SK-N-SH (cell line): ENCODE measurements around the gene COMMD3. TPM values are rescaled to one million over a fixed set of nuclear protein-coding genes. Genes with fewer than 3 reads are reported as not detected.

ENCODE experiments used
- CTCF ChIA-PET: fragments of 300-600, 350-600 bp; formaldehyde crosslinking; extraction: SDS; loops from one replicate; lab custom pipeline; 2021; lab: Yijun Ruan, JAX
- POLR2A ChIA-PET: fragments of 350-600 bp; sonication (Branson Sonifier 250); formaldehyde crosslinking; extraction: SDS; loops from one replicate; lab custom pipeline; 2020; ENCODE audit warnings: antibody characterized with exemption, inconsistent platforms; lab: Yijun Ruan, JAX
- DNase-seq: peaks from one replicate; pipeline ENCODE4 v3.0.0; 2012
- H2AFZ ChIP-seq: fragments of 200-600 bp; sonication (generic); 2 replicates; pipeline ENCODE4 v1.8.1; 2016; ENCODE audit warnings: antibody characterized with exemption, mild to moderate bottlenecking, low read depth
- H3F3A ChIP-seq: fragments of 200-600 bp; sonication (generic); replicated peaks from 2 replicates; pipeline ENCODE3; 2016; ENCODE audit warnings: antibody characterized with exemption, mild to moderate bottlenecking; ENCODE audit not compliant: insufficient read depth
- H3K27ac ChIP-seq, 2 experiments: fragments of 200-500 bp in 1 of 2; fragments of 200-600 bp in 1 of 2; sonication (Bioruptor generic) in 1 of 2; sonication (generic), shearing (Covaris generic) in 1 of 2; 2 replicates each; pipeline versions ENCODE4 v1.5.1 to v1.6.1; 2014 to 2016; ENCODE audit warnings: low read depth in 2 of 2, inconsistent platforms in 1 of 2, low read length in 1 of 2, mild to moderate bottlenecking in 1 of 2, mixed read lengths in 1 of 2
- H3K27me3 ChIP-seq: fragments of 200-600 bp; sonication (generic), shearing (Covaris generic); 2 replicates; pipeline ENCODE4 v1.6.1; 2016; ENCODE audit warnings: mixed run types; ENCODE audit not compliant: insufficient read depth
- H3K36me3 ChIP-seq, 2 experiments: fragments of 200-500 bp in 1 of 2; fragments of 200-600 bp in 1 of 2; sonication (Bioruptor generic) in 1 of 2; sonication (generic) in 1 of 2; replicated peaks in 1 of 2; 2 replicates each; pipeline versions ENCODE3 to v1.5.1; 2014 to 2016; ENCODE audit warnings: low read length in 1 of 2, mild to moderate bottlenecking in 1 of 2; ENCODE audit not compliant: insufficient read depth in 2 of 2, control insufficient read depth in 1 of 2
- H3K4me1 ChIP-seq, 2 experiments: fragments of 200-500 bp in 1 of 2; fragments of 200-600 bp in 1 of 2; sonication (Bioruptor generic) in 1 of 2; sonication (generic), shearing (Covaris generic) in 1 of 2; 2 replicates each; pipeline versions ENCODE4 v1.5.1 to v1.6.1; 2014 to 2016; ENCODE audit warnings: low read depth in 1 of 2, low read length in 1 of 2, mixed run types in 1 of 2; ENCODE audit not compliant: insufficient read depth in 2 of 2, control insufficient read depth in 1 of 2
- H3K4me2 ChIP-seq: fragments of 200-600 bp; sonication (generic), shearing (Covaris generic); 2 replicates; pipeline ENCODE4 v1.6.1; 2017; ENCODE audit warnings: mixed run types
- H3K4me3 ChIP-seq, 2 experiments: fragments of 200-500 bp in 1 of 2; fragments of 200-600 bp in 1 of 2; sonication (Bioruptor generic) in 1 of 2; sonication (generic), shearing (Covaris generic) in 1 of 2; 2 replicates each; pipeline versions ENCODE4 v1.5.1 to v1.8.1; 2014 to 2016; ENCODE audit warnings: low read depth in 2 of 2, inconsistent platforms in 1 of 2, low read length in 1 of 2, mild to moderate bottlenecking in 1 of 2, mixed read lengths in 1 of 2, moderate library complexity in 1 of 2
- H3K79me2 ChIP-seq: fragments of 200-600 bp; sonication (generic); 2 replicates; pipeline ENCODE4 v1.8.1; 2017; ENCODE audit warnings: mild to moderate bottlenecking; ENCODE audit not compliant: insufficient read depth
- H3K9ac ChIP-seq: fragments of 200-600 bp; sonication (generic); 2 replicates; pipeline ENCODE4 v1.6.1; 2017; ENCODE audit warnings: mixed run types
- H3K9me2 ChIP-seq: fragments of 200-600 bp; sonication (generic); 2 replicates; pipeline ENCODE4 v1.6.1; 2017; ENCODE audit warnings: mixed run types
- H3K9me3 ChIP-seq: fragments of 200-600 bp; sonication (generic); 2 replicates; pipeline ENCODE4 v1.6.1; 2017; ENCODE audit warnings: mixed run types, mild to moderate bottlenecking, moderate library complexity
- H4K20me1 ChIP-seq: fragments of 200-600 bp; sonication (generic); 2 replicates; pipeline ENCODE4 v1.6.1; 2017; ENCODE audit warnings: mild to moderate bottlenecking, mixed run types; ENCODE audit not compliant: insufficient read depth
- CHD2 ChIP-seq: fragments of 150-350 bp; IDR thresholded peaks from 2 replicates; pipeline ENCODE4 v1.6.1; 2018; ENCODE audit warnings: low read length; ENCODE audit not compliant: partially characterized antibody
- ELF1 ChIP-seq: IDR thresholded peaks from 2 replicates; pipeline ENCODE4 v1.4.0; 2012
- FOXJ3 ChIP-seq: sonication (generic); formaldehyde crosslinking; IDR thresholded peaks from 2 replicates; pipeline ENCODE4 v1.5.1; 2020; ENCODE audit warnings: mild to moderate bottlenecking, missing genetic modification reagents
- GABPA ChIP-seq: IDR thresholded peaks from 2 replicates; pipeline ENCODE4 v1.4.0; 2012; ENCODE audit warnings: low read depth, mild to moderate bottlenecking
- GATA2 ChIP-seq: sonication (generic); formaldehyde crosslinking; IDR thresholded peaks from 2 replicates; pipeline ENCODE4 v1.5.0; 2020; ENCODE audit warnings: mild to moderate bottlenecking, missing genetic modification reagents
- MEF2A ChIP-seq: IDR thresholded peaks from 2 replicates; pipeline ENCODE4 v1.4.0; 2012; ENCODE audit warnings: low read depth, borderline replicate concordance
- MXI1 ChIP-seq: IDR thresholded peaks from 2 replicates; pipeline ENCODE4 v1.6.1; 2012; ENCODE audit warnings: mild to moderate bottlenecking, low read depth, low read length, improper control_type of control experiment
- NFIC ChIP-seq: IDR thresholded peaks from 2 replicates; pipeline ENCODE4 v1.4.0; 2012; ENCODE audit warnings: borderline replicate concordance
- NRF1 ChIP-seq: IDR thresholded peaks from 2 replicates; pipeline ENCODE4 v1.6.1; 2012; ENCODE audit warnings: low read depth, mild to moderate bottlenecking, low read length
- POLR2AphosphoS5 ChIP-seq: IDR thresholded peaks from 2 replicates; pipeline ENCODE4 v1.6.1; 2012; ENCODE audit warnings: low read depth, low read length
- RFX5 ChIP-seq: IDR thresholded peaks from 2 replicates; pipeline ENCODE4 v1.6.1; 2012; ENCODE audit warnings: mild to moderate bottlenecking, improper control_type of control experiment, low read length
- SMC3 ChIP-seq: IDR thresholded peaks from 2 replicates; pipeline ENCODE4 v1.6.1; 2012; ENCODE audit warnings: low read depth, low read length, improper control_type of control experiment
- TAF1 ChIP-seq: IDR thresholded peaks from 2 replicates; pipeline ENCODE4 v1.6.1; 2012; ENCODE audit warnings: low read depth, mild to moderate bottlenecking, low read length, moderate library complexity, borderline replicate concordance
- TCF12 ChIP-seq: IDR thresholded peaks from 2 replicates; pipeline ENCODE4 v1.4.0; 2012
- USF1 ChIP-seq: IDR thresholded peaks from 2 replicates; pipeline ENCODE4 v1.4.0; 2012; ENCODE audit warnings: low read depth, borderline replicate concordance
- USF2 ChIP-seq: fragments of 150-350 bp; IDR thresholded peaks from 2 replicates; pipeline ENCODE4 v1.6.1; 2017; ENCODE audit warnings: antibody characterized with exemption, low read length, low read depth, borderline replicate concordance
- YY1 ChIP-seq: IDR thresholded peaks from 2 replicates; pipeline ENCODE4 v1.4.0; 2012; ENCODE audit warnings: low read depth, mild to moderate bottlenecking
- WGBS: methylation state at CpG from one replicate; pipeline ENCODE4 v1.1.6; 2017; ENCODE audit warnings: low lambda C conversion rate; 5-methylcytosine and 5-hydroxymethylcytosine counted together
- polyA plus RNA-seq, 3 experiments: library from polyadenylated mRNA; depleted of rRNA; stranded (reverse); fragments of >200 nt; gene quantifications; 2 replicates each; pipeline ENCODE4 v1.2.3, GENCODE V29; 2012
- TF ChIP-seq, protein P1 (sequence below): IDR thresholded peaks from 2 replicates; pipeline ENCODE4 v1.4.0; 2012; ENCODE audit warnings: low read depth, borderline replicate concordance
- TF ChIP-seq, protein P2 (sequence below): IDR thresholded peaks from 2 replicates; pipeline ENCODE4 v1.4.0; 2012; ENCODE audit warnings: low read depth

COMMD3 gene
- 26.9 and 36.5 TPM in 2 replicates for polyA plus RNA-seq (2012; rRNA removed)
- 37.1 and 46.6 TPM in 2 replicates for polyA plus RNA-seq (2012; cell fraction: cytosol; rRNA removed)
- polyA plus RNA-seq (2012; cell fraction: nucleus; rRNA removed) = 33.7 and 52.1 TPM in 2 replicates

DNA sequence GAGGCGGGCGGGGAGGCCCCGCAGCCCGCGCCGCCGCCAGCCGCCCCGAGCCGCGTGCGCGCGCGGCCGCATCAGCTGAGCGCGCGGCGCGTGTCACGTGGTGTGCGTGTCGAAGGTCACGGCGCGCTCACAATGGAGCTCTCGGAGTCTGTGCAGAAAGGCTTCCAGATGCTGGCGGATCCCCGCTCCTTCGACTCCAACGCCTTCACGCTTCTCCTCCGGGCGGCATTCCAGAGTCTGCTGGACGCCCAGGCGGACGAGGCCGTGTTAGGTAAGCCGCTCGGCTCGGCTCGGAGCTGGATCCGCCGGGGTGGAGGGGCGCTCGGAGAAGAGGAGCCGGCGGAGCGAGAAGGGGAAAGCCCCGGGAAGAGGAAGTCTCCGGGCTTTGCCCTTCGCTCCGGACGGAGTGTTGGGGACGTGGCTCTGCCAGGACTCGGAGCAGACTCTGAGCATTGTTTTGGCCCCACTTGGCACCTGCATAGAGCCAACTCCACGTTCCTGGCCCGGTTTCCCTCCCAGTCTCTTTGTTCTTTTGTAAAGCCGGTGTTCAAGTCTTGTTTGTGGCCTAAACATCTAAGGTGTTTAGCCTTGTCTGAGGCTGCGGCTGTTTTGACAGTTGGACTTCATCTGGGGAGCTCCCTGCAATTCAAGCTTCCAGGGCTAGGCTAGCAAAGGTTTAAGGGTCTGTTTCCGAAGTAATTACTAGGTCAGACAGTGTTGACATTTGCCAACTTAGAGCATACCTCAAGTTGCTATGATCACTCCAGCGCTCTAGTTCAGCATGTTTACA lies at the start of gene COMMD3:
Gene COMMD3, plus strand, starts transcription at position 103 of the 790 bp plus-strand sequence. Its CDS starts 30 bp downstream, at position 133.
- Histone ChIP-seq H3K9me3 (no peaks in the 10 kb centered on the region), H2AFZ (peak within 1 kb of the TSS; percentile 95), H3K9ac (peak within 1 kb of the TSS; percentile 91), H3K36me3 (peaks cover 5 to 8% of the 10 kb centered on the region in 2 experiments), H3K27ac (peak within 1 kb of the TSS; percentile 81 to 96), H3K4me2 (peak within 1 kb of the TSS; percentile 96), H3F3A (peaks cover 23% of the 10 kb centered on the region), H3K4me3 (peak within 1 kb of the TSS; percentile 57 to 93), H3K9me2 (no peaks in the 10 kb centered on the region), H4K20me1 (no peaks in the 10 kb centered on the region), H3K4me1 (peaks cover 5 to 14% of the 10 kb centered on the region in 2 experiments; a peak in 3 of 4 replicates), H3K27me3 (no peaks in the 10 kb centered on the region), H3K79me2 (peaks cover 26% of the 10 kb centered on the region)
- WGBS = 2% methylated on average over 11 of the region's 63 CpGs
- peak; percentile 91 for TF ChIP-seq USF1
- TF ChIP-seq TAF1 = peak; percentile 79
- TF ChIP-seq SMC3 = no peak
- TF ChIP-seq, protein P1, sequence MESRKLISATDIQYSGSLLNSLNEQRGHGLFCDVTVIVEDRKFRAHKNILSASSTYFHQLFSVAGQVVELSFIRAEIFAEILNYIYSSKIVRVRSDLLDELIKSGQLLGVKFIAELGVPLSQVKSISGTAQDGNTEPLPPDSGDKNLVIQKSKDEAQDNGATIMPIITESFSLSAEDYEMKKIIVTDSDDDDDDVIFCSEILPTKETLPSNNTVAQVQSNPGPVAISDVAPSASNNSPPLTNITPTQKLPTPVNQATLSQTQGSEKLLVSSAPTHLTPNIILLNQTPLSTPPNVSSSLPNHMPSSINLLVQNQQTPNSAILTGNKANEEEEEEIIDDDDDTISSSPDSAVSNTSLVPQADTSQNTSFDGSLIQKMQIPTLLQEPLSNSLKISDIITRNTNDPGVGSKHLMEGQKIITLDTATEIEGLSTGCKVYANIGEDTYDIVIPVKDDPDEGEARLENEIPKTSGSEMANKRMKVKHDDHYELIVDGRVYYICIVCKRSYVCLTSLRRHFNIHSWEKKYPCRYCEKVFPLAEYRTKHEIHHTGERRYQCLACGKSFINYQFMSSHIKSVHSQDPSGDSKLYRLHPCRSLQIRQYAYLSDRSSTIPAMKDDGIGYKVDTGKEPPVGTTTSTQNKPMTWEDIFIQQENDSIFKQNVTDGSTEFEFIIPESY = no peak
- TF ChIP-seq TCF12 = peak; percentile 31; the same call in 1 of the 2 replicates
- TF ChIP-seq POLR2AphosphoS5 = peak; percentile 89
- TF ChIP-seq, protein P2, sequence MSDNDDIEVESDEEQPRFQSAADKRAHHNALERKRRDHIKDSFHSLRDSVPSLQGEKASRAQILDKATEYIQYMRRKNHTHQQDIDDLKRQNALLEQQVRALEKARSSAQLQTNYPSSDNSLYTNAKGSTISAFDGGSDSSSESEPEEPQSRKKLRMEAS = peak; percentile 58
- TF ChIP-seq MXI1 = peak; percentile 72; the same call in 1 of the 2 replicates
- TF ChIP-seq GATA2 (CRISPR knock-in tag) = no peak
- TF ChIP-seq YY1 = peak; percentile 65; the same call in 1 of the 2 replicates
- TF ChIP-seq MEF2A = no peak
- peak; percentile 78; the same call in 1 of the 2 replicates for TF ChIP-seq USF2
- TF ChIP-seq FOXJ3 (CRISPR knock-in tag) = 0 out of 2 replicates have a peak, but pooled peaks have one; percentile 54
- TF ChIP-seq ELF1 = 0 out of 2 replicates have a peak, but pooled peaks have one; percentile 55
- TF ChIP-seq NFIC = no peak
- TF ChIP-seq RFX5 = no peak
- peak; percentile 45; the same call in 1 of the 2 replicates for TF ChIP-seq NRF1
- no peak for TF ChIP-seq CHD2
- TF ChIP-seq GABPA = peak; percentile 82
- CTCF ChIA-PET = interaction anchor here (0.7 to 1.8 kb wide), 9 partner anchors 25 to 1359 kb away, joined by 3 to 10 read pairs (median 3); no protein-coding TSS in a partner anchor
- DNase-seq = peak; percentile 91
- POLR2A ChIA-PET = interaction anchor here (0.5 to 2.2 kb wide), 11 partner anchors 8 to 785 kb away, joined by 3 to 38 read pairs (median 3); partner anchors contain the start of genes DNAJC1 and SPAG6
